ENCODE data around the gene ZNF583. TPM values are rescaled to one million over a fixed set of nuclear protein-coding genes. Genes with fewer than 3 reads are reported as not detected.

Gene ZNF583
- total RNA-seq, 1 donor from 2014 or later: 6.1 TPM

DNA sequence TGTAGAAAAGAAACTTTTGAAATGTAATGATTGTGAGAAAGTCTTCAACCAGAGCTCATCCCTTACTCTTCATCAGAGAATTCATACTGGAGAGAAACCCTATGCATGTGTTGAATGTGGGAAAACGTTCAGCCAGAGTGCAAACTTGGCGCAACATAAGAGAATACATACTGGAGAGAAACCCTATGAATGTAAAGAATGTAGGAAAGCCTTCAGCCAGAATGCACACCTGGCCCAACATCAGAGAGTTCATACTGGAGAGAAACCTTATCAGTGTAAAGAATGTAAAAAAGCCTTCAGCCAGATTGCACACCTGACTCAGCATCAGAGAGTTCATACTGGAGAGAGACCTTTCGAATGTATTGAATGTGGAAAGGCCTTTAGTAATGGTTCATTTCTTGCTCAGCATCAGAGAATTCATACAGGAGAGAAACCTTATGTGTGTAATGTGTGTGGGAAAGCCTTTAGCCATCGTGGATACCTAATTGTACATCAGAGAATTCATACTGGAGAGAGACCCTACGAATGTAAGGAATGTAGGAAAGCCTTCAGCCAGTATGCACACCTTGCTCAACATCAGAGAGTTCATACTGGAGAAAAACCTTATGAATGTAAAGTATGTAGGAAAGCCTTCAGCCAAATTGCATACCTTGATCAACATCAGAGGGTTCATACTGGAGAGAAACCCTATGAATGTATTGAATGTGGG is 19.3 kb downstream of the ZNF583 start:
- intact Hi-C loops (cut with DNase I): no loop called here
- no peak for DNase-seq
- no peak for ATAC-seq (ENCODE audit: poor library complexity)

DNA sequence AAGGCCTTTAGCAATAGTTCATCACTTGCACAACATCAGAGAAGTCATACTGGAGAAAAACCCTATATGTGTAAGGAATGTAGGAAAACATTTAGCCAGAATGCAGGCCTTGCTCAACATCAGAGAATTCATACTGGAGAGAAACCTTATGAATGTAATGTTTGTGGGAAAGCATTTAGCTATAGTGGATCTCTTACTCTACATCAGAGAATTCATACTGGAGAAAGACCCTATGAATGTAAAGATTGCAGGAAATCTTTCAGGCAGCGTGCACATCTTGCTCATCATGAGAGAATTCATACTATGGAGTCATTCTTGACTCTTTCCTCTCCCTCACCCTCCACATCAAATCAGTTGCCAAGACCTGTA is 19.8 kb downstream of the ZNF583 start:
- DNase-seq (no peak), ATAC-seq (ENCODE audit: poor library complexity) (no peak)
- intact Hi-C loops (cut with DNase I): no loop called here

DNA sequence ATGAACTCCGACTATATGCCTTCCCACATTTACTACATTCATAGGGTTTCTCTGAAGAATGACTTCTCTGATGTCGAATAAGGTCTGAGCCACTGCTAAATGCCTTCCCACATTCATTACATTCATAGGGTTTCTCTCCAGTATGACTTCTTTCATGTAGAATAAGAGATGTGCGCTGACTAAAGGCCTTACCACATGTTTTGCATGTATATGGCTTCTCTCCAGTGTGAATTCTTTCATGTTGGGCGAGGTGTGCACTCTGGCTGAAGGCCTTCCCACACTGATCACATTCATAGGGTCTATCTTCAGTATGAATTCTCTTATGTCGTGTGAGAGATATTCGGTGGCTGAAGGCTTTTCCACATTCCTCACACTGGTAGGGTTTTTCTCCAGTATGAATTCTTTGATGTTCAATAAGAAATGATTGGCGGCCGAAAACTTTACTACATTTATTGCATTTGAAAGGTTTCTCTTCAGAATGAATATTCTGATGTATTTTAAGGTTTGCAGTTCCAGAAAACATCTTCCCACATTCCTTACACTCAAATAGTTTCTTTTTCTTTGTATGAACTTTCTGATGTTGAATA is 37.2 kb downstream of the ZNF583 start:
- no peak for DNase-seq
- intact Hi-C loops (cut with DNase I): no loop called here
- ATAC-seq (ENCODE audit: poor library complexity): no peak

DNA sequence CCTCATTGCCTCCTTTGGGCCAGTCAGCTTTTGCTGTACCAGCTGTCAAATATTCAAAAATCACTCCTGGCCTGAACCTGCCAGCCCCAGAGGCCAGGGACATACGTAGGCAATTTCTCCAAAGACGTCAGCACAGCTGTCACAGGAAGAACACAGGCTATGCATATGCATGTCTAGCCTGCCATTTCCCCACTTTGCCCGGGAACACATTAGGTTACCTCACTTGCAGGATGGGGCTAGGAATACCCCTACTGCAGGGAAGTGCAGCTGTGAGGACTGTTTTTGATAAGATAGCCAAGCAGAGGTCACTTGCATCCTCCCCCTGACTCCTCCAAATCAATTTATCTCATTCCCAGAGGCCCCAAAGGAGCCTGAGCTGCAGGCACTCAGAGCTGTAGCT is 70.2 kb downstream of the ZNF583 start:
- no peak for ATAC-seq (ENCODE audit: poor library complexity)
- DNase-seq: no peak
- intact Hi-C loops (cut with DNase I): no loop called here

DNA sequence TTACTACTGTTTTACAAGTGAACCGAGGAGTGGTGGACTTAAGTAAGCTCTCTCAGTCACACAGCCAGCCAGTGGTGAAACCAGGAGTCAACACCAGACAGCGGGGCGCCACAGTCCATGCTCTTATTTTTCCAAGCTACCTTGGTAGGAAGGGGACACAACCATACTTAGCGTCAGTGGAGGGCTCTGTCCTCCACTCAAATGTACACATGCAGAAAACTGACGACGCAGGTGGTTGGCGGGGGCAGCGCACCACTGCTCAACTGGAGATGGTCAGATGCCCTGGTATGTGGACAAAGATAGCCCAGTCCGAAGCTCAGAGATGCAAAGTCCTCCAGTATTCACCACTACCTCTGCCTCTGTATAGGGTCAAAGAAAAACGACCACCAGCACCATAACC is 72.0 kb downstream of the ZNF583 start:
- ATAC-seq (ENCODE audit: poor library complexity): no peak
- DNase-seq: no peak
- intact Hi-C loops (cut with DNase I): no loop called here

Other genes starting within 250 kb of the ZNF583 start
- gene GALP, start 228.3 kb upstream of the ZNF583 start, total RNA-seq: not detected
- gene ZSCAN5B, start 206.5 kb upstream of the ZNF583 start, total RNA-seq: not detected
- not detected for gene ZSCAN5C, start 202.1 kb upstream of the ZNF583 start, total RNA-seq
- not detected for gene EDDM13, start 131.6 kb upstream of the ZNF583 start, total RNA-seq
- 16.0 TPM for gene ZSCAN5A, start 89.5 kb upstream of the ZNF583 start, total RNA-seq
- 3.8 TPM for gene ZNF582, start 10.8 kb upstream of the ZNF583 start, total RNA-seq
- gene ZNF667, start 73.0 kb downstream of the ZNF583 start, total RNA-seq: 5.0 TPM
- gene ZNF471, start 103.5 kb downstream of the ZNF583 start, total RNA-seq: 6.2 TPM
- gene ZFP28, start 134.6 kb downstream of the ZNF583 start, total RNA-seq: 5.9 TPM
- 2.6 TPM for gene ZNF470, start 163.1 kb downstream of the ZNF583 start, total RNA-seq
- gene ZNF71, start 191.0 kb downstream of the ZNF583 start, total RNA-seq: 6.6 TPM
- gene SMIM17, start 238.8 kb downstream of the ZNF583 start, total RNA-seq: not detected

All from Right ventricle myocardium superior (tissue), 1 donor.